HG02973 (cell line): ENCODE data around the gene MYBBP1A.

Experiments
- ATAC-seq: cut with Tn5 transposase; IDR thresholded peaks from one replicate; pipeline ENCODE4 v1.9.1; 2021; ENCODE audit warnings: moderate library complexity; ENCODE audit not compliant: unreplicated experiment

Gene MYBBP1A

GRCh38 chr17:4572131-4572530 is 16.9 kb upstream of the MYBBP1A start:
- ATAC-seq, result no peak

- ATAC-seq, result no peak
Measured at GRCh38 chr17:4569591-4569990, 14.4 kb upstream of the MYBBP1A start.

- no peak for ATAC-seq
Measured at GRCh38 chr17:4566785-4567184, 11.6 kb upstream of the MYBBP1A start.

- no peak for ATAC-seq
Measured at GRCh38 chr17:4565209-4566141, 10.3 kb upstream of the MYBBP1A start.

- no peak for ATAC-seq
Measured at GRCh38 chr17:4562015-4562969, 7.1 kb upstream of the MYBBP1A start.

- ATAC-seq, result no peak
Measured at GRCh38 chr17:4560837-4561256, 5.7 kb upstream of the MYBBP1A start.

- ATAC-seq, result no peak
Measured at GRCh38 chr17:4560421-4560820, 5.2 kb upstream of the MYBBP1A start, which contains the start of gene GGT6. TSS of gene GGT6 (minus strand) at chr17:4560577. CDS start at chr17:4560521, 56 bp downstream.

GRCh38 chr17:4559966-4560365 is 4.8 kb upstream of the MYBBP1A start:
- ATAC-seq, result no peak

GRCh38 chr17:4559139-4559791 is 4.1 kb upstream of the MYBBP1A start:
- no peak for ATAC-seq

- ATAC-seq, result no peak
Measured at GRCh38 chr17:4558347-4558971, 3.3 kb upstream of the MYBBP1A start.

- no peak for ATAC-seq
Measured at GRCh38 chr17:4557626-4558346, 2.6 kb upstream of the MYBBP1A start.

GRCh38 chr17:4556996-4557395 is 1.8 kb upstream of the MYBBP1A start:
- ATAC-seq, result no peak

GRCh38 chr17:4555873-4556759 is 932 bp upstream of the MYBBP1A start:
- no peak for ATAC-seq

GRCh38 chr17:4554441-4554996 is 665 bp downstream of the MYBBP1A start:
- ATAC-seq, result no peak

GRCh38 chr17:4553669-4554068 is 1.5 kb downstream of the MYBBP1A start:
- no peak for ATAC-seq

GRCh38 chr17:4551796-4552525 is 3.2 kb downstream of the MYBBP1A start:
- ATAC-seq, result no peak

GRCh38 chr17:4551141-4551540 is 4.0 kb downstream of the MYBBP1A start:
- ATAC-seq, result no peak

- ATAC-seq, result no peak
Measured at GRCh38 chr17:4550534-4551039, 4.6 kb downstream of the MYBBP1A start.
